OCI-LY7 (cell line): ENCODE data around the gene WDR70. TPM values are rescaled to one million over a fixed set of nuclear protein-coding genes. Genes with fewer than 3 reads are reported as not detected.
"Not testable (repeated sequence)": the region's sequence is repeated elsewhere in the genome, so short reads cannot be mapped to it uniquely, and the experiment has no call there.

Source experiments
- BruUV-seq: library from RNA; stranded (reverse); fragments of 400-500 nt; replicated peaks from 2 replicates; lab custom pipeline; 2021; lab: Mats Ljungman, UMichigan
- CTCF ChIA-PET: fragments of 300-600 bp; sonication (Branson Sonifier 250); formaldehyde crosslinking; loops from one replicate; lab custom pipeline; 2022; ENCODE audit warnings: antibody characterized with exemption; ENCODE audit not compliant: unreplicated experiment; lab: Charles Lee
- POLR2A ChIA-PET: fragments of 300-600 bp; sonication (Branson Sonifier 250); formaldehyde crosslinking; loops from one replicate; lab custom pipeline; 2022; ENCODE audit warnings: antibody characterized with exemption; lab: Charles Lee
- DNase-seq: peaks from one replicate; pipeline ENCODE4 v3.0.0-alpha.2; 2015; ENCODE audit warnings: low spot score
- H2AFZ ChIP-seq: fragments of 200-600 bp; sonication (generic), shearing (Covaris generic); 2 replicates; pipeline ENCODE4 v1.6.1; 2014; ENCODE audit warnings: mild to moderate bottlenecking, antibody characterized with exemption, low read length, moderate library complexity
- H3K27ac ChIP-seq: fragments of 200-600 bp; sonication (generic); 2 replicates; pipeline ENCODE4 v1.5.1; 2014; ENCODE audit warnings: mixed run types, low read depth, mild to moderate bottlenecking, moderate library complexity, low read length, inconsistent platforms; ENCODE audit not compliant: poor library complexity, severe bottlenecking
- H3K36me3 ChIP-seq: fragments of 200-600 bp; sonication (generic); 2 replicates; pipeline ENCODE4 v1.6.1; 2014; ENCODE audit warnings: mild to moderate bottlenecking, antibody characterized with exemption, low read length, moderate library complexity, mixed read lengths; ENCODE audit not compliant: insufficient read depth
- H3K4me1 ChIP-seq: fragments of 200-600 bp; sonication (generic); 2 replicates; pipeline ENCODE4 v1.5.1; 2014; ENCODE audit warnings: mild to moderate bottlenecking, low read length; ENCODE audit not compliant: insufficient read depth, poor library complexity, severe bottlenecking
- H3K4me2 ChIP-seq: fragments of 200-600 bp; sonication (generic); 2 replicates; pipeline ENCODE4 v1.6.1; 2014; ENCODE audit warnings: mild to moderate bottlenecking, low read length
- H3K4me3 ChIP-seq: fragments of 200-600 bp; sonication (generic); 2 replicates; pipeline ENCODE4 v1.5.1; 2014; ENCODE audit warnings: mild to moderate bottlenecking, low read depth, low read length; ENCODE audit not compliant: poor library complexity, severe bottlenecking
- H3K79me2 ChIP-seq: fragments of 200-600 bp; sonication (generic); 2 replicates; pipeline ENCODE4 v1.6.1; 2016; ENCODE audit warnings: low read depth, mild to moderate bottlenecking, low read length, moderate library complexity, mixed read lengths; ENCODE audit not compliant: insufficient read depth
- H3K9me2 ChIP-seq: fragments of 200-600 bp; sonication (generic); 2 replicates; pipeline ENCODE4 v1.6.1; 2016; ENCODE audit warnings: mild to moderate bottlenecking, low read length, mixed read lengths; ENCODE audit not compliant: insufficient read depth
- H3K9me3 ChIP-seq: fragments of 200-600 bp; sonication (generic); 2 replicates; pipeline ENCODE4 v1.6.1; 2014; ENCODE audit warnings: mild to moderate bottlenecking, mixed run types, low read length, mixed read lengths
- H4K20me1 ChIP-seq: fragments of 200-600 bp; sonication (generic); 2 replicates; pipeline ENCODE4 v1.6.1; 2014; ENCODE audit warnings: mild to moderate bottlenecking, antibody characterized with exemption, low read length, moderate library complexity, mixed read lengths; ENCODE audit not compliant: insufficient read depth
- CTCF ChIP-seq: fragments of 200-600 bp; sonication (generic); conservative IDR thresholded peaks from 2 replicates; pipeline ENCODE4 v1.5.1; 2014; ENCODE audit warnings: mild to moderate bottlenecking, antibody characterized with exemption, low read length, moderate library complexity, mixed read lengths
- EZH2phosphoT487 ChIP-seq: fragments of 200-600 bp; sonication (generic); IDR thresholded peaks from 2 replicates; pipeline ENCODE4 v1.6.1; 2018; ENCODE audit warnings: low read depth, borderline replicate concordance, mild to moderate bottlenecking, mixed run types, antibody characterized with exemption, low read length, moderate library complexity, mixed read lengths
- intact Hi-C: fragments of 100-400 bp; cut with micrococcal nuclease; formaldehyde crosslinking; loops from one replicate; pipeline ENCODE4 v1.10.0; 2022; ENCODE audit not compliant: unreplicated experiment
- total RNA-seq, 2 experiments: library from RNA; depleted of rRNA in 1 of 2; stranded (reverse); fragments of >200 nt in 1 of 2; shearing (Covaris generic) in 1 of 2; gene quantifications; 2 replicates each; pipeline ENCODE4 v1.2.3, GENCODE V29; 2014 to 2022

WDR70 gene
- total RNA-seq, 2 experiments from 2014 or later: 26.2 to 35.4 TPM

- no peak for TF ChIP-seq CTCF
- no peak for TF ChIP-seq EZH2phosphoT487
- H3K4me2 ChIP-seq: no peak overlapping the region
- no TSS peak for BruUV-seq
- intact Hi-C loops: no loop called here
- H3K9me2 ChIP-seq: no peaks in the 10 kb centered on the region
- ChIA-PET CTCF (no interaction called here), POLR2A (no interaction called here)
- H3K4me3 ChIP-seq: no peak overlapping the region
- H4K20me1 ChIP-seq: no peaks in the 10 kb centered on the region
- H3K79me2 ChIP-seq: no peaks in the 10 kb centered on the region
- no peaks in the 10 kb centered on the region for H3K9me3 ChIP-seq
- no peak for DNase-seq
- no peaks in the 10 kb centered on the region for H3K4me1 ChIP-seq
- H2AFZ ChIP-seq: no peak overlapping the region
- H3K27ac ChIP-seq: no peak overlapping the region
- no peaks in the 10 kb centered on the region for H3K36me3 ChIP-seq
These were observed 412.2 kb downstream of the WDR70 start for GRCh38 chr5:37791321-37791720.

GRCh38 chr5:37792975-37793631 lies 414.0 kb downstream of the WDR70 start:
- intact Hi-C loops: no loop called here
- H3K9me2 ChIP-seq: no peaks in the 10 kb centered on the region
- H3K79me2 ChIP-seq: no peaks in the 10 kb centered on the region
- no peak overlapping the region for H3K4me3 ChIP-seq
- H3K9me3 ChIP-seq: no peaks in the 10 kb centered on the region
- no peaks in the 10 kb centered on the region for H3K36me3 ChIP-seq
- no peak overlapping the region for H2AFZ ChIP-seq
- ChIA-PET POLR2A (no interaction called here), CTCF (no interaction called here)
- no peak for DNase-seq
- H3K27ac ChIP-seq: no peak overlapping the region
- no peak overlapping the region for H3K4me2 ChIP-seq
- H3K4me1 ChIP-seq: no peaks in the 10 kb centered on the region
- no TSS peak for BruUV-seq
- H4K20me1 ChIP-seq: no peaks in the 10 kb centered on the region
- TF ChIP-seq CTCF: no peak
- no peak for TF ChIP-seq EZH2phosphoT487

GRCh38 chr5:37795292-37795691 lies 416.2 kb downstream of the WDR70 start:
- H3K27ac ChIP-seq, H3K9me2 ChIP-seq, H4K20me1 ChIP-seq, POLR2A ChIA-PET, H2AFZ ChIP-seq, intact Hi-C loops, H3K4me2 ChIP-seq, CTCF ChIA-PET, H3K79me2 ChIP-seq, BruUV-seq, DNase-seq, H3K9me3 ChIP-seq, H3K4me3 ChIP-seq, H3K36me3 ChIP-seq, H3K4me1 ChIP-seq: not testable (repeated sequence)

- H3K4me1 ChIP-seq, H4K20me1 ChIP-seq, DNase-seq, H3K9me3 ChIP-seq, H3K4me3 ChIP-seq, CTCF ChIA-PET, H3K79me2 ChIP-seq, intact Hi-C loops, H3K9me2 ChIP-seq, BruUV-seq, H2AFZ ChIP-seq, H3K36me3 ChIP-seq, H3K4me2 ChIP-seq, H3K27ac ChIP-seq, POLR2A ChIA-PET: not testable (repeated sequence)
These were observed 417.3 kb downstream of the WDR70 start for GRCh38 chr5:37796435-37796834.
